GM12878 (cell line): ENCODE data around the gene EAF1.
"Not testable (repeated sequence)": the region's sequence is repeated elsewhere in the genome, so short reads cannot be mapped to it uniquely, and the experiment has no call there.

ENCODE experiments used
- ATF2 ChIP-seq: IDR thresholded peaks from 2 replicates; pipeline ENCODE4 v1.6.1; 2012; ENCODE audit warnings: low read length, inconsistent platforms
- CREB1 ChIP-seq: IDR thresholded peaks from 2 replicates; pipeline ENCODE4 v1.6.1; 2012; ENCODE audit warnings: low read depth, mild to moderate bottlenecking, inconsistent platforms
- CTCF ChIP-seq, 3 experiments: IDR thresholded peaks in 2 of 3; conservative IDR thresholded peaks in 1 of 3; 2 replicates each; pipeline ENCODE4 v1.5.1; 2011; ENCODE audit warnings: low read depth in 3 of 3, low read length in 3 of 3, mild to moderate bottlenecking in 3 of 3, control low read depth in 2 of 3, moderate library complexity in 2 of 3, inconsistent platforms in 1 of 3, mixed read lengths in 1 of 3; ENCODE audit not compliant: control insufficient read depth in 2 of 3, insufficient read depth in 1 of 3; ENCODE audit errors: extremely low read depth in 1 of 3
- EZH2 ChIP-seq: IDR thresholded peaks from 2 replicates; pipeline ENCODE4 v1.6.1; 2012; ENCODE audit warnings: low read depth, mild to moderate bottlenecking, control low read depth, inconsistent platforms, low read length, borderline replicate concordance; ENCODE audit not compliant: control insufficient read depth
- JUND ChIP-seq: IDR thresholded peaks from 2 replicates; pipeline ENCODE4 v1.6.1; 2012; ENCODE audit warnings: low read depth, mild to moderate bottlenecking, low read length, improper control_type of control experiment, moderate library complexity
- NFXL1 ChIP-seq: fragments of 450-650 bp; IDR thresholded peaks from 2 replicates; pipeline ENCODE4 v1.6.1; 2017; ENCODE audit warnings: antibody characterized with exemption, mild to moderate bottlenecking, borderline replicate concordance
- NFYA ChIP-seq: IDR thresholded peaks from 2 replicates; pipeline ENCODE4 v1.6.1; 2011; ENCODE audit warnings: low read depth, mild to moderate bottlenecking, low read length, improper control_type of control experiment, borderline replicate concordance
- POLR2A ChIP-seq: IDR thresholded peaks from 2 replicates; pipeline ENCODE4 v1.6.1; 2011; ENCODE audit warnings: low read depth, mild to moderate bottlenecking, low read length
- POLR2AphosphoS2 ChIP-seq: IDR thresholded peaks from 2 replicates; pipeline ENCODE4 v1.6.1; 2011; ENCODE audit warnings: low read depth, mild to moderate bottlenecking, low read length, improper control_type of control experiment, moderate library complexity
- RB1 ChIP-seq: fragments of 450-650 bp; formaldehyde crosslinking; IDR thresholded peaks from 2 replicates; pipeline ENCODE4 v1.6.1; 2017; ENCODE audit warnings: mild to moderate bottlenecking, borderline replicate concordance
- TAF1 ChIP-seq: IDR thresholded peaks from 2 replicates; pipeline ENCODE4 v1.6.1; 2011; ENCODE audit warnings: mild to moderate bottlenecking, low read depth, low read length, borderline replicate concordance
- ZNF217 ChIP-seq: fragments of 450-650 bp; IDR thresholded peaks from 2 replicates; pipeline ENCODE4 v1.6.1; 2017; ENCODE audit warnings: antibody characterized with exemption, mild to moderate bottlenecking
- ZNF687 ChIP-seq: fragments of 450-650 bp; IDR thresholded peaks from 2 replicates; pipeline ENCODE4 v1.6.1; 2017; ENCODE audit warnings: mild to moderate bottlenecking, moderate library complexity

DNA sequence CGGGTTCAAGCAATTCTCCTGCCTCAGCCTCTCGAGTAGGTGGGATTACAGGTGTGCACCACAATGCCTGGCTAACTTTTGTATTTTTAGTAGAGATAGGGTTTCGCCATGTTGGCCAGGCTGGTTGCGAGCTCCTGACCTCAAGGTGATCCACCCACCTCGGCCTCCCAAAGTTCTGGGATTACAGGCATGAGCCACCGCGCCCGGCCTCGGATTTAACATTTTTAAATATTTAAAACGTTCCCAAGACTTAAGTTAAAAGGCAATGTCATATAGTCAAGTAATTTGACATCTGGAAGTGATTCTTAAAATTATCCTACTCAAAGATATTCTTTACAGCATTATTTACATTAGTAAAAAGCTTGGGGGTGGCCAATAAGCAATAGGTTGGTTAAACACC is 29.5 kb downstream of the EAF1 start:
- not testable (repeated sequence) for TF ChIP-seq EZH2; ZNF217; NFXL1; POLR2A; POLR2AphosphoS2; JUND; CTCF (IDR thresholded peaks at IDR 0.05 in 2 of 3, conservative IDR thresholded peaks at IDR 0.05 in 1 of 3; ENCODE audit: control insufficient read depth in 2 of 3, extremely low read depth in 1 of 3, insufficient read depth in 1 of 3, low read depth in 3 of 3, low read length in 3 of 3); CREB1; ZNF687; ATF2; TAF1; NFYA; RB1
